ENCODE results near the gene GLT8D1. TPM values are rescaled to one million over a fixed set of nuclear protein-coding genes. Genes with fewer than 3 reads are reported as not detected.

GLT8D1 gene
- total and polyA plus RNA-seq, 2 experiments from 2014 or later = 30.0 to 40.8 TPM

DNA sequence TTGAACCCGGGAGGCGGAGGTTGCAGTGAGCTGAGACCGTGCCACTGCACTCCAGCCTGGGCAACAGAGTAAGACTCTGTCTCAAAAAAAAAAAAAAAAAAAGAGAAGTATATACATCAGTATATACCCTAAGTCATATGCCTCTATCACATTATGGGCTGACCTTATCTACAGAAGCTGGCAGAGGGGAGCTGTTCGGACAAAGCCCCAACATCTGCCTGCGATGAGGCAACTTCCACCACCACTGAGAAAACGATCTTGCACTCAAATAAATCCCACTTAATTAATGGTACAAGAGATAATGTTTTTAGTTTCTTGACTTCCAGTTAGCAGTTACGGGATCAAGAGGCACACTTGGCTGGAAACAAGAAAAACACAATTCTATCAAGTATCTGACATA, 2.2 kb downstream of the GLT8D1 start:
- Histone ChIP-seq H4K20me1 (replicated peaks; ENCODE audit: insufficient read depth) (peaks cover 19% of the 10 kb centered on the region), H3K27ac (ENCODE audit: low read depth) (no peak overlapping the region), H3K4me3 (no peak overlapping the region), H3K36me3 (ENCODE audit: insufficient read depth) (peaks cover 14% of the 10 kb centered on the region), H3K27me3 (ENCODE audit: insufficient read depth) (no peaks in the 10 kb centered on the region), H3K79me2 (replicated peaks; ENCODE audit: insufficient read depth) (peaks cover 50% of the 10 kb centered on the region), H3F3A (replicated peaks; ENCODE audit: low read depth) (peaks cover 3% of the 10 kb centered on the region; the same call in 1 of the 2 replicates), H3K4me2 (no peak overlapping the region), H2AFZ (no peak overlapping the region), H3K4me1 (ENCODE audit: insufficient read depth) (peaks cover 10% of the 10 kb centered on the region), H3K9me2 (ENCODE audit: insufficient read depth) (no peaks in the 10 kb centered on the region)
- ATAC-seq (no peak), DNase-seq (ENCODE audit: low spot score) (no peak)
- H3K27me3 Mint-ChIP-seq (ENCODE audit: insufficient read depth, low read depth, poor library complexity) = peaks cover 16% of the 10 kb centered on the region
- H3K9me3 Mint-ChIP-seq = no peaks in the 10 kb centered on the region
- no peak overlapping the region for H3K27ac Mint-ChIP-seq
- TF ChIP-seq, protein P1, sequence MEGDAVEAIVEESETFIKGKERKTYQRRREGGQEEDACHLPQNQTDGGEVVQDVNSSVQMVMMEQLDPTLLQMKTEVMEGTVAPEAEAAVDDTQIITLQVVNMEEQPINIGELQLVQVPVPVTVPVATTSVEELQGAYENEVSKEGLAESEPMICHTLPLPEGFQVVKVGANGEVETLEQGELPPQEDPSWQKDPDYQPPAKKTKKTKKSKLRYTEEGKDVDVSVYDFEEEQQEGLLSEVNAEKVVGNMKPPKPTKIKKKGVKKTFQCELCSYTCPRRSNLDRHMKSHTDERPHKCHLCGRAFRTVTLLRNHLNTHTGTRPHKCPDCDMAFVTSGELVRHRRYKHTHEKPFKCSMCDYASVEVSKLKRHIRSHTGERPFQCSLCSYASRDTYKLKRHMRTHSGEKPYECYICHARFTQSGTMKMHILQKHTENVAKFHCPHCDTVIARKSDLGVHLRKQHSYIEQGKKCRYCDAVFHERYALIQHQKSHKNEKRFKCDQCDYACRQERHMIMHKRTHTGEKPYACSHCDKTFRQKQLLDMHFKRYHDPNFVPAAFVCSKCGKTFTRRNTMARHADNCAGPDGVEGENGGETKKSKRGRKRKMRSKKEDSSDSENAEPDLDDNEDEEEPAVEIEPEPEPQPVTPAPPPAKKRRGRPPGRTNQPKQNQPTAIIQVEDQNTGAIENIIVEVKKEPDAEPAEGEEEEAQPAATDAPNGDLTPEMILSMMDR (conservative IDR thresholded peaks at IDR 0.05; ENCODE audit: low read depth in 2 of 2) = no peak
- TF ChIP-seq, protein P2, sequence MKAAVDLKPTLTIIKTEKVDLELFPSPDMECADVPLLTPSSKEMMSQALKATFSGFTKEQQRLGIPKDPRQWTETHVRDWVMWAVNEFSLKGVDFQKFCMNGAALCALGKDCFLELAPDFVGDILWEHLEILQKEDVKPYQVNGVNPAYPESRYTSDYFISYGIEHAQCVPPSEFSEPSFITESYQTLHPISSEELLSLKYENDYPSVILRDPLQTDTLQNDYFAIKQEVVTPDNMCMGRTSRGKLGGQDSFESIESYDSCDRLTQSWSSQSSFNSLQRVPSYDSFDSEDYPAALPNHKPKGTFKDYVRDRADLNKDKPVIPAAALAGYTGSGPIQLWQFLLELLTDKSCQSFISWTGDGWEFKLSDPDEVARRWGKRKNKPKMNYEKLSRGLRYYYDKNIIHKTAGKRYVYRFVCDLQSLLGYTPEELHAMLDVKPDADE (IDR thresholded peaks at IDR 0.05) = no peak
- TF ChIP-seq CREB1 (CRISPR knock-in tag; IDR thresholded peaks at IDR 0.05; ENCODE audit: low read depth) (no peak), EZH2 (IDR thresholded peaks at IDR 0.05; ENCODE audit: low read depth, unreplicated experiment) (no peak), STAT1 (IDR thresholded peaks at IDR 0.05; ENCODE audit: unreplicated experiment) (no peak), POLR2AphosphoS5 (IDR thresholded peaks at IDR 0.05; ENCODE audit: low read depth) (no peak), ZNF114 (CRISPR knock-in tag; IDR thresholded peaks at IDR 0.05) (no peak), JUNB (IDR thresholded peaks at IDR 0.05; ENCODE audit: unreplicated experiment) (no peak), EZH2phosphoT487 (IDR thresholded peaks at IDR 0.05; ENCODE audit: unreplicated experiment) (no peak), ZNF331 (CRISPR knock-in tag; IDR thresholded peaks at IDR 0.05; ENCODE audit: low read depth) (no peak), NANOG (IDR thresholded peaks at IDR 0.05; ENCODE audit: borderline replicate concordance) (no peak)
- TF ChIP-seq, protein P3, sequence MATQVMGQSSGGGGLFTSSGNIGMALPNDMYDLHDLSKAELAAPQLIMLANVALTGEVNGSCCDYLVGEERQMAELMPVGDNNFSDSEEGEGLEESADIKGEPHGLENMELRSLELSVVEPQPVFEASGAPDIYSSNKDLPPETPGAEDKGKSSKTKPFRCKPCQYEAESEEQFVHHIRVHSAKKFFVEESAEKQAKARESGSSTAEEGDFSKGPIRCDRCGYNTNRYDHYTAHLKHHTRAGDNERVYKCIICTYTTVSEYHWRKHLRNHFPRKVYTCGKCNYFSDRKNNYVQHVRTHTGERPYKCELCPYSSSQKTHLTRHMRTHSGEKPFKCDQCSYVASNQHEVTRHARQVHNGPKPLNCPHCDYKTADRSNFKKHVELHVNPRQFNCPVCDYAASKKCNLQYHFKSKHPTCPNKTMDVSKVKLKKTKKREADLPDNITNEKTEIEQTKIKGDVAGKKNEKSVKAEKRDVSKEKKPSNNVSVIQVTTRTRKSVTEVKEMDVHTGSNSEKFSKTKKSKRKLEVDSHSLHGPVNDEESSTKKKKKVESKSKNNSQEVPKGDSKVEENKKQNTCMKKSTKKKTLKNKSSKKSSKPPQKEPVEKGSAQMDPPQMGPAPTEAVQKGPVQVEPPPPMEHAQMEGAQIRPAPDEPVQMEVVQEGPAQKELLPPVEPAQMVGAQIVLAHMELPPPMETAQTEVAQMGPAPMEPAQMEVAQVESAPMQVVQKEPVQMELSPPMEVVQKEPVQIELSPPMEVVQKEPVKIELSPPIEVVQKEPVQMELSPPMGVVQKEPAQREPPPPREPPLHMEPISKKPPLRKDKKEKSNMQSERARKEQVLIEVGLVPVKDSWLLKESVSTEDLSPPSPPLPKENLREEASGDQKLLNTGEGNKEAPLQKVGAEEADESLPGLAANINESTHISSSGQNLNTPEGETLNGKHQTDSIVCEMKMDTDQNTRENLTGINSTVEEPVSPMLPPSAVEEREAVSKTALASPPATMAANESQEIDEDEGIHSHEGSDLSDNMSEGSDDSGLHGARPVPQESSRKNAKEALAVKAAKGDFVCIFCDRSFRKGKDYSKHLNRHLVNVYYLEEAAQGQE (IDR thresholded peaks at IDR 0.05; ENCODE audit: unreplicated experiment) = no peak
- TF ChIP-seq, protein P4, sequence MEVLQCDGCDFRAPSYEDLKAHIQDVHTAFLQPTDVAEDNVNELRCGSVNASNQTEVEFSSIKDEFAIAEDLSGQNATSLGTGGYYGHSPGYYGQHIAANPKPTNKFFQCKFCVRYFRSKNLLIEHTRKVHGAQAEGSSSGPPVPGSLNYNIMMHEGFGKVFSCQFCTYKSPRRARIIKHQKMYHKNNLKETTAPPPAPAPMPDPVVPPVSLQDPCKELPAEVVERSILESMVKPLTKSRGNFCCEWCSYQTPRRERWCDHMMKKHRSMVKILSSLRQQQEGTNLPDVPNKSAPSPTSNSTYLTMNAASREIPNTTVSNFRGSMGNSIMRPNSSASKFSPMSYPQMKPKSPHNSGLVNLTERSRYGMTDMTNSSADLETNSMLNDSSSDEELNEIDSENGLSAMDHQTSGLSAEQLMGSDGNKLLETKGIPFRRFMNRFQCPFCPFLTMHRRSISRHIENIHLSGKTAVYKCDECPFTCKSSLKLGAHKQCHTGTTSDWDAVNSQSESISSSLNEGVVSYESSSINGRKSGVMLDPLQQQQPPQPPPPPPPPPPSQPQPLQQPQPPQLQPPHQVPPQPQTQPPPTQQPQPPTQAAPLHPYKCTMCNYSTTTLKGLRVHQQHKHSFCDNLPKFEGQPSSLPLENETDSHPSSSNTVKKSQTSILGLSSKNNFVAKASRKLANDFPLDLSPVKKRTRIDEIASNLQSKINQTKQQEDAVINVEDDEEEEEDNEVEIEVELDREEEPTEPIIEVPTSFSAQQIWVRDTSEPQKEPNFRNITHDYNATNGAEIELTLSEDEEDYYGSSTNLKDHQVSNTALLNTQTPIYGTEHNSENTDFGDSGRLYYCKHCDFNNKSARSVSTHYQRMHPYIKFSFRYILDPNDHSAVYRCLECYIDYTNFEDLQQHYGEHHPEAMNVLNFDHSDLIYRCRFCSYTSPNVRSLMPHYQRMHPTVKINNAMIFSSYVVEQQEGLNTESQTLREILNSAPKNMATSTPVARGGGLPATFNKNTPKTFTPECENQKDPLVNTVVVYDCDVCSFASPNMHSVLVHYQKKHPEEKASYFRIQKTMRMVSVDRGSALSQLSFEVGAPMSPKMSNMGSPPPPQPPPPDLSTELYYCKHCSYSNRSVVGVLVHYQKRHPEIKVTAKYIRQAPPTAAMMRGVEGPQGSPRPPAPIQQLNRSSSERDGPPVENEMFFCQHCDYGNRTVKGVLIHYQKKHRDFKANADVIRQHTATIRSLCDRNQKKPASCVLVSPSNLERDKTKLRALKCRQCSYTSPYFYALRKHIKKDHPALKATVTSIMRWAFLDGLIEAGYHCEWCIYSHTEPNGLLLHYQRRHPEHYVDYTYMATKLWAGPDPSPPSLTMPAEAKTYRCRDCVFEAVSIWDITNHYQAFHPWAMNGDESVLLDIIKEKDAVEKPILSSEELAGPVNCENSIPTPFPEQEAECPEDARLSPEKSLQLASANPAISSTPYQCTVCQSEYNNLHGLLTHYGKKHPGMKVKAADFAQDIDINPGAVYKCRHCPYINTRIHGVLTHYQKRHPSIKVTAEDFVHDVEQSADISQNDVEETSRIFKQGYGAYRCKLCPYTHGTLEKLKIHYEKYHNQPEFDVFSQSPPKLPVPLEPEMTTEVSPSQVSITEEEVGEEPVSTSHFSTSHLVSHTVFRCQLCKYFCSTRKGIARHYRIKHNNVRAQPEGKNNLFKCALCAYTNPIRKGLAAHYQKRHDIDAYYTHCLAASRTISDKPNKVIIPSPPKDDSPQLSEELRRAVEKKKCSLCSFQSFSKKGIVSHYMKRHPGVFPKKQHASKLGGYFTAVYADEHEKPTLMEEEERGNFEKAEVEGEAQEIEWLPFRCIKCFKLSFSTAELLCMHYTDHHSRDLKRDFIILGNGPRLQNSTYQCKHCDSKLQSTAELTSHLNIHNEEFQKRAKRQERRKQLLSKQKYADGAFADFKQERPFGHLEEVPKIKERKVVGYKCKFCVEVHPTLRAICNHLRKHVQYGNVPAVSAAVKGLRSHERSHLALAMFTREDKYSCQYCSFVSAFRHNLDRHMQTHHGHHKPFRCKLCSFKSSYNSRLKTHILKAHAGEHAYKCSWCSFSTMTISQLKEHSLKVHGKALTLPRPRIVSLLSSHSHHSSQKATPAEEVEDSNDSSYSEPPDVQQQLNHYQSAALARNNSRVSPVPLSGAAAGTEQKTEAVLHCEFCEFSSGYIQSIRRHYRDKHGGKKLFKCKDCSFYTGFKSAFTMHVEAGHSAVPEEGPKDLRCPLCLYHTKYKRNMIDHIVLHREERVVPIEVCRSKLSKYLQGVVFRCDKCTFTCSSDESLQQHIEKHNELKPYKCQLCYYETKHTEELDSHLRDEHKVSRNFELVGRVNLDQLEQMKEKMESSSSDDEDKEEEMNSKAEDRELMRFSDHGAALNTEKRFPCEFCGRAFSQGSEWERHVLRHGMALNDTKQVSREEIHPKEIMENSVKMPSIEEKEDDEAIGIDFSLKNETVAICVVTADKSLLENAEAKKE (CRISPR knock-in tag; IDR thresholded peaks at IDR 0.05) = no peak
- no peak overlapping the region for H3K4me3 Mint-ChIP-seq
- H3K4me1 Mint-ChIP-seq = peaks cover 13% of the 10 kb centered on the region
- H3K36me3 Mint-ChIP-seq (ENCODE audit: low read depth) = peaks cover 8% of the 10 kb centered on the region

Data from GM23338 (cell line).